ENCODE results near the gene MTA3.

Gene MTA3

GRCh38 chr2:42752816-42753813 lies 184.7 kb downstream of the MTA3 start:
- TF ChIP-seq REST (IDR thresholded peaks at IDR 0.05; ENCODE audit: insufficient replicate concordance, low read depth) (no peak), SPI1 (IDR thresholded peaks at IDR 0.05; ENCODE audit: borderline replicate concordance, low read depth) (no peak), GABPA (IDR thresholded peaks at IDR 0.05; ENCODE audit: low read depth) (no peak), POLR2AphosphoS5 (IDR thresholded peaks at IDR 0.05; ENCODE audit: low read depth) (no peak), CTCF (IDR thresholded peaks at IDR 0.05; ENCODE audit: insufficient read depth, low read length) (no peak)
- H3K27ac ChIP-seq (replicated peaks): peak overlapping the region; percentile 47
- H3K27me3 ChIP-seq (ENCODE audit: insufficient read depth, poor library complexity, severe bottlenecking): no peaks in the 10 kb centered on the region
- H3K4me3 ChIP-seq (replicated peaks; ENCODE audit: insufficient read depth, low read length): no peak overlapping the region
- DNase-seq (ENCODE audit: low read depth in 1 of 2, low spot score in 1 of 2): peak in 1 of 2 experiments; percentile 68

GRCh38 chr2:42754021-42754775 lies 185.8 kb downstream of the MTA3 start:
- DNase-seq (ENCODE audit: low read depth in 1 of 2, low spot score in 1 of 2): peak in 1 of 2 experiments; percentile 18
- no peak for TF ChIP-seq SPI1 (IDR thresholded peaks at IDR 0.05; ENCODE audit: borderline replicate concordance, low read depth)
- TF ChIP-seq REST (IDR thresholded peaks at IDR 0.05; ENCODE audit: insufficient replicate concordance, low read depth): no peak
- TF ChIP-seq POLR2AphosphoS5 (IDR thresholded peaks at IDR 0.05; ENCODE audit: low read depth): no peak
- no peak for TF ChIP-seq CTCF (IDR thresholded peaks at IDR 0.05; ENCODE audit: insufficient read depth, low read length)
- TF ChIP-seq GABPA (IDR thresholded peaks at IDR 0.05; ENCODE audit: low read depth): no peak
- Histone ChIP-seq H3K4me3 (replicated peaks; ENCODE audit: insufficient read depth, low read length) (no peak overlapping the region), H3K27ac (replicated peaks) (no peak overlapping the region), H3K27me3 (ENCODE audit: insufficient read depth, poor library complexity, severe bottlenecking) (no peaks in the 10 kb centered on the region)

- TF ChIP-seq SPI1 (IDR thresholded peaks at IDR 0.05; ENCODE audit: borderline replicate concordance, low read depth) (no peak), GABPA (IDR thresholded peaks at IDR 0.05; ENCODE audit: low read depth) (no peak), REST (IDR thresholded peaks at IDR 0.05; ENCODE audit: insufficient replicate concordance, low read depth) (no peak), CTCF (IDR thresholded peaks at IDR 0.05; ENCODE audit: insufficient read depth, low read length) (no peak), POLR2AphosphoS5 (IDR thresholded peaks at IDR 0.05; ENCODE audit: low read depth) (no peak)
- no peak for DNase-seq (ENCODE audit: low read depth in 1 of 2, low spot score in 1 of 2)
- Histone ChIP-seq H3K27me3 (ENCODE audit: insufficient read depth, poor library complexity, severe bottlenecking) (no peaks in the 10 kb centered on the region), H3K4me3 (replicated peaks; ENCODE audit: insufficient read depth, low read length) (no peak overlapping the region), H3K27ac (replicated peaks) (no peak overlapping the region)
These were observed 186.3 kb downstream of the MTA3 start for GRCh38 chr2:42754776-42755140.
